AG04449 (cell line): Measurements from ENCODE around the gene UBE2G1.

Experiments used
- CTCF ChIA-PET: fragments of 350-600 bp; formaldehyde crosslinking; extraction: SDS; loops from one replicate; lab custom pipeline; 2021; ENCODE audit warnings: antibody characterized with exemption; lab: Yijun Ruan, JAX
- POLR2A ChIA-PET: fragments of 400-600, 350-600 bp; formaldehyde crosslinking; extraction: SDS; loops from one replicate; lab custom pipeline; 2020; ENCODE audit warnings: antibody characterized with exemption, inconsistent platforms; lab: Yijun Ruan, JAX
- DNase-seq: peaks from one replicate; pipeline ENCODE4 v3.0.0-alpha.2; 2010; ENCODE audit warnings: low read depth, low spot score
- H3K4me3 ChIP-seq: 2 replicates; pipeline ENCODE4 v1.5.1; 2011; ENCODE audit warnings: low read depth, mild to moderate bottlenecking, control low read depth, low read length
- CTCF ChIP-seq: IDR thresholded peaks from one replicate; pipeline ENCODE4 v1.5.1; 2011; ENCODE audit warnings: mild to moderate bottlenecking, moderate library complexity, low read length, control low read depth, inconsistent platforms; ENCODE audit not compliant: insufficient read depth; ENCODE audit errors: missing control alignments

UBE2G1 gene

GRCh38 chr17:4232168-4232813 lies 134.2 kb downstream of the UBE2G1 start:
- TF ChIP-seq CTCF = no peak
- no peak for DNase-seq
- CTCF ChIA-PET = interaction anchor here (1.2 to 4.4 kb wide), 3 partner anchors 16 to 30 kb away, joined by 3 to 31 read pairs (median 18); no protein-coding TSS in a partner anchor
- POLR2A ChIA-PET = interaction anchor here (0.5 to 0.6 kb wide), 2 partner anchors 20 to 56 kb away, joined by 3 to 4 read pairs; no protein-coding TSS in a partner anchor
- no peak overlapping the region for H3K4me3 ChIP-seq

- peak; percentile 94 for DNase-seq
- CTCF ChIA-PET = interaction anchor here (0.9 to 4.4 kb wide), 11 partner anchors 9 to 560 kb away, joined by 3 to 31 read pairs (median 4); no protein-coding TSS in a partner anchor
- H3K4me3 ChIP-seq = peak overlapping the region; percentile 26
Observed at GRCh38 chr17:4229627-4230541, 136.6 kb downstream of the UBE2G1 start.

GRCh38 chr17:4221899-4222659 lies 144.4 kb downstream of the UBE2G1 start:
- no peak for TF ChIP-seq CTCF
- DNase-seq = no peak
- no peak overlapping the region for H3K4me3 ChIP-seq
- CTCF ChIA-PET = interaction anchor here (1.1 to 1.3 kb wide), 2 partner anchors 17 to 22 kb away, joined by 3 to 8 read pairs; no protein-coding TSS in a partner anchor
- POLR2A ChIA-PET = no interaction called here

More at GRCh38 chr17:4229627-4230541, 136.6 kb downstream of the UBE2G1 start:
- POLR2A ChIA-PET = interaction anchor here (0.6 to 1.1 kb wide), 4 partner anchors 14 to 136 kb away, joined by 3 to 5 read pairs (median 4); partner anchors contain the start of gene UBE2G1
- TF ChIP-seq CTCF = no peak

- POLR2A ChIA-PET = no interaction called here
- DNase-seq = no peak
- TF ChIP-seq CTCF = no peak
- no peak overlapping the region for H3K4me3 ChIP-seq
- CTCF ChIA-PET = interaction anchor here (1.1 to 3.7 kb wide), 3 partner anchors 9 to 29 kb away, joined by 3 to 22 read pairs (median 11); no protein-coding TSS in a partner anchor
Observed at GRCh38 chr17:4221163-4221562, 145.3 kb downstream of the UBE2G1 start.

- DNase-seq = no peak
- no peak for TF ChIP-seq CTCF
- no peak overlapping the region for H3K4me3 ChIP-seq
- ChIA-PET POLR2A (no interaction called here), CTCF (interaction anchor here (0.8 to 9.3 kb wide), 6 partner anchors 10 to 194 kb away, joined by 3 to 223 read pairs (median 8); no protein-coding TSS in a partner anchor)
Observed at GRCh38 chr17:4220655-4221054, 145.8 kb downstream of the UBE2G1 start.
